GM08714 (cell line): ENCODE measurements around the gene PROZ.

ENCODE experiments used
- H3K4me3 ChIP-seq: fragments of 200-500 bp; sonication (Bioruptor generic); 2 replicates; pipeline ENCODE4 v1.5.1; 2014; ENCODE audit warnings: mild to moderate bottlenecking, low read length, inconsistent platforms
- ZNF274 ChIP-seq: IDR thresholded peaks from 2 replicates; pipeline ENCODE4 v1.6.1; 2012; ENCODE audit warnings: mild to moderate bottlenecking, low read depth, low read length

The PROZ gene

DNA sequence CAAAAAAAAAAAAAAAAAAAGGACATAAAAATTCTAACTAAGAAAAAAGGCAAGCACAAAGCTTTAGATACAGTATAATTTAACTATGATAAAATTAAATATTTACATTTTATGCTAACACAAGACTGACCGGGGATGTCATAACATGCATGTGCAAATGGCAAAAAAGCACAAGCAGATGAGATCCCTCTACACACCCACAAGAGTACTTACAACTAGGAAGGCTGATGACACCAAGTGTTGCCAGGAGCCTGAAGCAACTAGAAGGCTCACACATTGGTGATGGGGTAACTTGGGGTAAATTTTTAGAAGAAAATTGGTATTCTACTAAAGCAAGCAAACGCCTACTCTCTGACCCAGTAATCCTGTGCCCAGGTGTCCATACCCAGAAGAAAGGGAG lies 43.4 kb downstream of the PROZ start:
- H3K4me3 ChIP-seq = no peak overlapping the region
- no peak for TF ChIP-seq ZNF274

DNA sequence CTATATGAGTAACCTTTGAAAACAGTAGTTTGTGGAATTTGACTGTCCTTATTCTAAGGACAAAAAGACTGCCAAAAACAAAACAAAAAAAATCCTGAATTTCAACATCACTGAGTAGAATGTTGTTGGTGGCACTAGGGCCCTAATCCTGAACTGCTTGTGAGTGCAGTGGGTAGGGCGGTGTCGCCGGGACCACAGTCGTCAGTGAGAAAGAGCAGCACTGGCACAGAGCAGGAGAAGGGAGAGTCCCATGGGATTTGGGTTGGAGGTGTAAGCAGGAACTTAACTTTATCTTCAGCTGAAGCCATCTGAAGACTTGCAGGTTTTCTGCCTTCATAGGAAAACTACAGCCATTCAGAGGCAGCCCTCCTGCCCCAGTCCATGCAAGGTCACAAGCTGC lies 44.5 kb downstream of the PROZ start:
- H3K4me3 ChIP-seq = no peak overlapping the region

GRCh38 chr13:113203507-113204377 lies 45.3 kb downstream of the PROZ start:
- no peak overlapping the region for H3K4me3 ChIP-seq
- no peak for TF ChIP-seq ZNF274

More for the DNA sequence above, 44.5 kb downstream of the PROZ start:
- no peak for TF ChIP-seq ZNF274

GRCh38 chr13:113204378-113204734 lies 45.9 kb downstream of the PROZ start:
- TF ChIP-seq ZNF274 = no peak
- no peak overlapping the region for H3K4me3 ChIP-seq

DNA sequence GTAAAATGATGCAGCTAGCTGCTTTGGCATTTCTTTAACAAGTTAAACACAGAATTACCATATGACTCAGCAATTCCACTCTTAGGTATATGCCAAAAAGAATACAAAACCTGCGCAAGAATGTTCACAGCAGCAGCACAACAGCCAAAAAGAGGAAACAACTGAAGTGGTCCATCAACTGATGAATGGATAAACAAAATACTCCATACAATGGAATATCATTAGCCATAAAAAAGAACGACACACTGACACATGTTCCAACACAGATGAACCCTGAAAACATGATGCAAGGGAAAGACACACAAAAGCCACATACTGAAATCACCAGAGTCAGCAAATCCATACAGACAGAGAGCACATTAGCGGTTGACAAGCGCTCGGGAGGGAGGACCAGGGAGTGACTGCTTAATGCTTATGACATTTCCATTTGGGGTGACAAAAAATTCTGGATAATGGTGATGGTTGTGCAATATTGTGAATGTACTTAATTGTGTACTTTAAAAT lies 47.0 kb downstream of the PROZ start:
- no peak overlapping the region for H3K4me3 ChIP-seq
- TF ChIP-seq ZNF274 = no peak

DNA sequence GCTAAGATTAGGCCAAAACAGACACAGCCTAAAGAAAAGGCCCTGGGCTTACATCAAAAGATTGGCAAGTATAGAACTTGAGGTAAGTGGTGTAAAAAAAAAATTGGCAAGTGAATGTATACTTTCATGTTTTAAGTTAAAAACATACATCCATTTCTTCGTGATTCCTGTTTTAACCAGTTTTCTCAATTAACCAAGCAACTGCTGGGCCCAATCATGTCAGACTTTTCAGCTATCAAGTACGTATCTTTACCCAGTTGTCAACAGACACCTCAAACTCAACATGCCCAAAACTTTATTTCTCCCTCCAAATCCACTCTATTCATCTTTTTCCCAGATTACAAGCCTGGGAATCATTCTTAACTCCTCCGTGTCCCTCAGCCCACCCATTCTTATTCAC lies 49.0 kb downstream of the PROZ start:
- H3K4me3 ChIP-seq = peak overlapping the region; percentile 94
- no peak for TF ChIP-seq ZNF274

- H3K4me3 ChIP-seq = peak overlapping the region; percentile 94
- TF ChIP-seq ZNF274 = no peak
These were observed 49.5 kb downstream of the PROZ start for GRCh38 chr13:113207890-113208420.

DNA sequence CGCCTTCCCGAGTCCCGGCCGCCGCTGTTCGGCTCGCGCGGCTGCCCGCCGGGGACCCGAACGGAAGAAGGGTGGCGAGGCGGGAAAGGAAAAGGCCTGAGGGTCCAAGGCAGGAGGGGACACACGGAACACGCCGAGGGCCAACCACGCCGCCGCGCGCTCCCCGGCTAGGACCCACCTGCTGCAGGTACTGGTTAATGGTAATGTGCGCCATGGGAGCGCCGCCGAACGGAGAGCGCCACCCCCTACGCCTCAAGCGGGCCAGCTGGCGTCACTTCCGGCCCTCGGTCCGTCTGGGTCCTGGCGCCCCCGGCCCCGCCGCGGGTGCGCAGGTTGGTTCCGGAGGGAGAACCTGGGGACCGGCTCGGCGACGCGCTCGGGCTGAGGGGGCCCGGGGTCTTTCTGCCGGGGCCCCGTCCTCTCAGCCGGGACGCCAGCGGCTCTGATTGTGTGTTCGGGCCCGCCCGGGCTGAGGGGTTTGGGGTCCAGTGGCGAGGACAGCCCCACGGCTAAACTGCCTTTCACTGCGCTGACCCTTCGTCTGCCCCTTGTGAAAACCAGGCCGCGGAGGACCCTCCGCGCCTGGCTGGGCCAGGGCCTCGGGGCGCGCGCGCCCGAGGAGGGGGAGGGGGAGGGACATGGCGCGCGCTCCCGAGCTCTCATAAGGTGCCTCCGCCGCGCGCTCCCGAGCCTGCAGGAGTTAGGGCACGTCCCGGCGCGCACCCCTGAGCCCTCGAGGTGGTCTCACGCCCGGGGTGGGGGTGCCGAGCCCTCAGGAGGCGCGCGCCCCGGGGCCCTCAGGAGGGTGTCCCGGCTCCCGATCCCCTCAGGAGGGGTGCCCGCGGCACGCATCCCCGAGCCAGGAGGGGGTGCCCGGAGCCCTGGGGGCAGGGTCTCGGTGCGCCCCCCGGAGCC lies 50.2 kb downstream of the PROZ start, which contains the start of gene PCID2:
Gene PCID2 (minus strand): TSS at position 249 of the 915 bp plus-strand sequence. CDS start 35 bp downstream, at position 214.
- peak within 1 kb of the TSS; percentile 94 for H3K4me3 ChIP-seq
- TF ChIP-seq ZNF274 = no peak

DNA sequence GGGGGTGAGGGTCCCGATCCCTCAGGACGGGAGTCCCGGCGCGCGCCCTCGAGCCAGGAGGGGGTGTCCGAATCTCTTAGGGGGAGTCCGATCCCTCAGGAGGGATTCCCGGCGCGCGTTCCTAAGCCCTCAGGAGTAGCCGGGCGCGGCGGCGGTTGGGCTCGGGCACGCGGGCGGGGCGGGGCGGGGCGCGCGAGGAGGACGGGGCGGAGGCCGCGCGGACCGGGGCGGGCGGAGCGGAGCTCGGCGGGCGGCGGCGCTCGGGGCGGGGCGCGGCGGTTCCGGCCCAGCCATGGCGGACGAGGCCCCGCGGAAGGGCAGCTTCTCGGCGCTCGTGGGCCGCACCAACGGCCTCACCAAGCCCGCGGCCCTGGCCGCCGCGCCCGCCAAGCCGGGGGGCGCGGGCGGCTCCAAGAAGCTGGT lies 50.9 kb downstream of the PROZ start, which contains the start of gene CUL4A:
Gene CUL4A (plus strand): TSS at position 278 of the 423 bp plus-strand sequence. CDS start 15 bp downstream, at position 293.
- peak within 1 kb of the TSS; percentile 94 for H3K4me3 ChIP-seq
- TF ChIP-seq ZNF274 = no peak

GRCh38 chr13:113209759-113210421 lies 51.4 kb downstream of the PROZ start:
- peak overlapping the region; percentile 92 for H3K4me3 ChIP-seq

DNA sequence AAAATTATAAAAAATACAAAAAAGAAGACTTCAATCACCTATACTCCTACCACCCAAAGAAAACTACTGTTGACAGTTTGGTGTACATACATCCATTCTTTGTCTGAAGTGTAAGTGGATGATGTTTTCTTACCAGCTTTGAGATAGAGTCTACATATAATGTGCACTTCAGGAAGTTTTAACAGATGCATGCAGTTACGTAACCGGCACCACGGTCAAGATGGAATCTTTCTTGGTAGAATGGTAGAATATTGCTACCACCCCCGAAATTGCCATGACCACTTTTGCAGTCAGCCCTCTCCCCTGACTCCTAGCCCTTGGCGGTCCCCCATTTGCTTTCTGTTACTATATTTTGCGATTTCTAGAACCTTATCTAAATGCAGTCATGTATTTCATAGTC lies 52.4 kb downstream of the PROZ start:
- peak overlapping the region; percentile 9 for H3K4me3 ChIP-seq
- TF ChIP-seq ZNF274 = no peak

More at GRCh38 chr13:113209759-113210421, 51.4 kb downstream of the PROZ start:
- no peak for TF ChIP-seq ZNF274

DNA sequence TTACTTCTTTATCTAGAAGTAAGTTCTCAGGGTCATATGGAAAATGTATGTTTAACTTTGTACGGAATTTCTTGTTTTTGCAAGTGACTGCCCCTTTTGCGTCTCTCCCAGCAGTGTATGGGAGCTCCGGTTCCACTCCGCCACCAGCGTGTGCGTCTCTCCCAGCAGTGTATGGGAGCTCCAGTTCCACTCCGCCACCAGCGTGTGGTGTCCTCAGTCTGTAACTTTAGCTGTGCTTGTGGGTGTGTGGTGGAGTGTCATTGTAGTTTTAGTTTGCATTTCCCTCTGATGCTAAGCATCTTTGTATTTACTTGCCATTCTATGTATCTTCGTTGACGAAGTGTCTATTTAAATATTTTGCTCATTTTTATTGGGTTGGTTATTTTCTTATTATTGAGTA lies 53.3 kb downstream of the PROZ start:
- H3K4me3 ChIP-seq = no peak overlapping the region
- no peak for TF ChIP-seq ZNF274

GRCh38 chr13:113216254-113217048 lies 58.0 kb downstream of the PROZ start:
- no peak overlapping the region for H3K4me3 ChIP-seq
- no peak for TF ChIP-seq ZNF274
